Tibial nerve (tissue), 4 donors: Measurements from ENCODE around the gene TUSC2.

Experiments used
- EP300 ChIP-seq, 2 donors: sonication (generic); formaldehyde crosslinking; IDR thresholded peaks; one replicate each; pipeline ENCODE4 v1.6.1; 2017; ENCODE audit warnings: antibody characterized with exemption in 2 of 2, mild to moderate bottlenecking in 1 of 2
- POLR2A ChIP-seq, 2 donors: fragments of 450-650 bp; IDR thresholded peaks; one replicate each; pipeline ENCODE4 v1.6.1; 2017; ENCODE audit warnings: antibody characterized with exemption in 2 of 2, mild to moderate bottlenecking in 2 of 2, moderate library complexity in 2 of 2
- TF ChIP-seq, protein P1 (sequence below), 5 experiments: fragments of 200-600 bp in 3 of 5; fragments of 450-650 bp in 2 of 5; sonication (generic) in 3 of 5; IDR thresholded peaks; one replicate each; pipeline ENCODE4 v1.5.1; 2016 to 2019; ENCODE audit warnings: antibody characterized with exemption in 5 of 5, mild to moderate bottlenecking in 3 of 5, moderate library complexity in 2 of 5

DNA sequence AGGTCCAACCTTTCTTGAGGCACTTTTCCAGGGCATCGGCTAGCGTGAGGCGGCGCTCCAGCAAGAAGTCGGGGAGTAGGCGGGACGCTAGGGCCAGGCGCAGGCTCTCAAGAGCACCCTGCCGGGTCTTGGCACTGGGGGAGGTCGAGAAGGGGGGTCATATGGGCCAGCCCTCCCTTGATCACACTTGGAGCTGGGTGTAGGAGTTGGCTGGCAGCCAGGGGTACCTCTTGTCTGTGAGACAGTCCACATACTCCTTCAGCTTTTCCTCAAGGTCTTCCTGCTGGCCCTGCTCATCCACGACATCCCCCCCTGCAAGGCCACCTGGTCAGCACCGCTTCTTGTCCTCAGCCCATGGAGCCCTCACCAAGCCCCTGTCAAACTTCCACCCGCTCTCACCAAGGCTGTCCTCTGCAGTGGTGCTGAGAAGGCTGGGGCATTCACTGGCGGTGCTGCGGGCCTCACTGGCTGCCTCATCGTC, 37.8 kb downstream of the TUSC2 start:
- TF ChIP-seq, protein P1, sequence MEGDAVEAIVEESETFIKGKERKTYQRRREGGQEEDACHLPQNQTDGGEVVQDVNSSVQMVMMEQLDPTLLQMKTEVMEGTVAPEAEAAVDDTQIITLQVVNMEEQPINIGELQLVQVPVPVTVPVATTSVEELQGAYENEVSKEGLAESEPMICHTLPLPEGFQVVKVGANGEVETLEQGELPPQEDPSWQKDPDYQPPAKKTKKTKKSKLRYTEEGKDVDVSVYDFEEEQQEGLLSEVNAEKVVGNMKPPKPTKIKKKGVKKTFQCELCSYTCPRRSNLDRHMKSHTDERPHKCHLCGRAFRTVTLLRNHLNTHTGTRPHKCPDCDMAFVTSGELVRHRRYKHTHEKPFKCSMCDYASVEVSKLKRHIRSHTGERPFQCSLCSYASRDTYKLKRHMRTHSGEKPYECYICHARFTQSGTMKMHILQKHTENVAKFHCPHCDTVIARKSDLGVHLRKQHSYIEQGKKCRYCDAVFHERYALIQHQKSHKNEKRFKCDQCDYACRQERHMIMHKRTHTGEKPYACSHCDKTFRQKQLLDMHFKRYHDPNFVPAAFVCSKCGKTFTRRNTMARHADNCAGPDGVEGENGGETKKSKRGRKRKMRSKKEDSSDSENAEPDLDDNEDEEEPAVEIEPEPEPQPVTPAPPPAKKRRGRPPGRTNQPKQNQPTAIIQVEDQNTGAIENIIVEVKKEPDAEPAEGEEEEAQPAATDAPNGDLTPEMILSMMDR (IDR thresholded peaks at IDR 0.05), result no peak
- no peak for TF ChIP-seq EP300 (IDR thresholded peaks at IDR 0.05)
- no peak for TF ChIP-seq POLR2A (IDR thresholded peaks at IDR 0.05)
